ENCODE results near the gene CYTH3. TPM values are rescaled to one million over a fixed set of nuclear protein-coding genes. Genes with fewer than 3 reads are reported as not detected.
"Not testable (repeated sequence)": the region's sequence is repeated elsewhere in the genome, so short reads cannot be mapped to it uniquely, and the experiment has no call there.

Gene CYTH3
- total RNA-seq, 1 donor from 2014 or later: 15.6 TPM

- no peak overlapping the region for H3K4me3 ChIP-seq (ENCODE audit: low read depth, low read length)
- DNase-seq (ENCODE audit: low read depth): no peak
- no peak for TF ChIP-seq CTCF (conservative IDR thresholded peaks at IDR 0.05; ENCODE audit: low read depth, low read length)
These were observed 71.5 kb downstream of the CYTH3 start for GRCh38 chr7:6200971-6201370.

- DNase-seq (ENCODE audit: low read depth): no peak
- no peak for TF ChIP-seq CTCF (conservative IDR thresholded peaks at IDR 0.05; ENCODE audit: low read depth, low read length)
- H3K4me3 ChIP-seq (ENCODE audit: low read depth, low read length): no peak overlapping the region
These were observed 73.5 kb downstream of the CYTH3 start for GRCh38 chr7:6198689-6199595.

GRCh38 chr7:6197801-6198551, 74.4 kb downstream of the CYTH3 start:
- no peak overlapping the region for H3K4me3 ChIP-seq (ENCODE audit: low read depth, low read length)
- DNase-seq (ENCODE audit: low read depth): no peak
- TF ChIP-seq CTCF (conservative IDR thresholded peaks at IDR 0.05; ENCODE audit: low read depth, low read length): no peak

GRCh38 chr7:6193709-6194108, 78.7 kb downstream of the CYTH3 start:
- TF ChIP-seq CTCF (conservative IDR thresholded peaks at IDR 0.05; ENCODE audit: low read depth, low read length): no peak
- DNase-seq (ENCODE audit: low read depth): no peak
- H3K4me3 ChIP-seq (ENCODE audit: low read depth, low read length): no peak overlapping the region

- not testable (repeated sequence) for DNase-seq (ENCODE audit: low read depth); H3K4me3 ChIP-seq (ENCODE audit: low read depth, low read length)
These were observed 81.9 kb downstream of the CYTH3 start for GRCh38 chr7:6190563-6190962.

GRCh38 chr7:6188389-6188788, 84.0 kb downstream of the CYTH3 start:
- TF ChIP-seq CTCF (conservative IDR thresholded peaks at IDR 0.05; ENCODE audit: low read depth, low read length): no peak
- H3K4me3 ChIP-seq (ENCODE audit: low read depth, low read length): no peak overlapping the region
- DNase-seq (ENCODE audit: low read depth): no peak

- no peak overlapping the region for H3K4me3 ChIP-seq (ENCODE audit: low read depth, low read length)
- no peak for DNase-seq (ENCODE audit: low read depth)
- TF ChIP-seq CTCF (conservative IDR thresholded peaks at IDR 0.05; ENCODE audit: low read depth, low read length): no peak
These were observed 85.8 kb downstream of the CYTH3 start for GRCh38 chr7:6186577-6186976.
